HCT116 (cell line): ENCODE results near the gene CIB1. TPM values are rescaled to one million over a fixed set of nuclear protein-coding genes. Genes with fewer than 3 reads are reported as not detected.
"Not testable (repeated sequence)": the region's sequence is repeated elsewhere in the genome, so short reads cannot be mapped to it uniquely, and the experiment has no call there.

Source experiments
- ATAC-seq: fragments of 200-7000 bp; cut with Tn5 transposase; 2 replicates; pipeline ENCODE4 v1.9.1; 2020; ENCODE audit warnings: mild to moderate bottlenecking, moderate library complexity
- BruUV-seq: library from RNA; stranded (reverse); fragments of 400-500 nt; replicated peaks from 2 replicates; lab custom pipeline; 2021; lab: Mats Ljungman, UMichigan
- CTCF ChIA-PET: fragments of 300-600 bp; sonication (Branson Sonifier 250); formaldehyde crosslinking; loops from one replicate; lab custom pipeline; 2021; ENCODE audit warnings: antibody characterized with exemption; lab: Charles Lee
- POLR2A ChIA-PET: fragments of 300-600, 350-600 bp; sonication (Branson Sonifier 250); formaldehyde crosslinking; loops from one replicate; lab custom pipeline; 2021; ENCODE audit warnings: antibody characterized with exemption; lab: Charles Lee
- RAD21 ChIA-PET, 2 experiments: fragments of 300-600 bp; sonication (Branson Sonifier 250); formaldehyde crosslinking; loops; one replicate each; lab custom pipeline; 2023; ENCODE audit warnings: low total read pairs in 2 of 2; ENCODE audit not compliant: uncharacterized antibody in 2 of 2, unreplicated experiment in 2 of 2, low non-redundant PET in 1 of 2; lab: Charles Lee
- DNase-seq: peaks from one replicate; pipeline ENCODE4 v3.0.0-alpha.2; 2010; ENCODE audit warnings: low read depth, low spot score
- H2AFZ ChIP-seq: fragments of 200-600 bp; shearing (Covaris generic), sonication (generic); 2 replicates; pipeline ENCODE4 v1.6.1; 2017; ENCODE audit warnings: low read depth, mixed run types, mixed read lengths, antibody characterized with exemption, low read length; ENCODE audit not compliant: poor library complexity, severe bottlenecking
- H3K27ac ChIP-seq: 2 replicates; pipeline ENCODE4 v1.5.1; 2012; ENCODE audit warnings: low read depth, low read length
- H3K27me3 ChIP-seq: fragments of 200-600 bp; sonication (generic); 2 replicates; pipeline ENCODE4 v1.6.1; 2016; ENCODE audit warnings: mixed run types, low read length, mixed read lengths; ENCODE audit not compliant: insufficient read depth
- H3K36me3 ChIP-seq, 2 experiments: fragments of 200-500 bp in 1 of 2; fragments of 200-600 bp in 1 of 2; sonication (Bioruptor generic) in 1 of 2; sonication (generic) in 1 of 2; 2 replicates each; pipeline versions ENCODE4 v1.5.1 to v1.6.1; 2014 to 2016; ENCODE audit warnings: low read length in 2 of 2, inconsistent platforms in 1 of 2, mixed read lengths in 1 of 2, mixed run types in 1 of 2; ENCODE audit not compliant: insufficient read depth in 2 of 2, control insufficient read depth in 1 of 2
- H3K4me1 ChIP-seq, 2 experiments: fragments of 200-600 bp in 1 of 2; sonication (generic) in 1 of 2; 2 replicates each; pipeline versions ENCODE4 v1.5.1 to v1.6.1; 2012 to 2017; ENCODE audit warnings: low read length in 2 of 2, inconsistent platforms in 1 of 2, mild to moderate bottlenecking in 1 of 2, mixed read lengths in 1 of 2, mixed run types in 1 of 2, moderate library complexity in 1 of 2; ENCODE audit not compliant: insufficient read depth in 2 of 2, control insufficient read depth in 1 of 2
- H3K4me2 ChIP-seq: fragments of 200-600 bp; sonication (generic); 2 replicates; pipeline ENCODE4 v1.6.1; 2017; ENCODE audit warnings: mixed run types, low read length, mixed read lengths
- H3K4me3 ChIP-seq, 2 experiments: fragments of 200-600 bp in 1 of 2; sonication (generic) in 1 of 2; replicated peaks in 1 of 2; 2 replicates each; pipeline ENCODE4 v1.5.1; 2011 to 2016; ENCODE audit warnings: low read length in 2 of 2, control low read depth in 1 of 2, low read depth in 1 of 2, mild to moderate bottlenecking in 1 of 2, mixed read lengths in 1 of 2, mixed run types in 1 of 2
- H3K79me2 ChIP-seq: fragments of 200-600 bp; sonication (generic); 2 replicates; pipeline ENCODE4 v1.6.1; 2017; ENCODE audit warnings: mild to moderate bottlenecking, mixed run types, low read length, moderate library complexity, mixed read lengths; ENCODE audit not compliant: insufficient read depth
- H3K9ac ChIP-seq: fragments of 200-600 bp; sonication (generic); 2 replicates; pipeline ENCODE4 v1.6.1; 2016; ENCODE audit warnings: low read length, mixed read lengths
- H3K9me2 ChIP-seq: fragments of 200-600 bp; sonication (generic), shearing (Covaris generic); 2 replicates; pipeline ENCODE4 v1.6.1; 2017; ENCODE audit warnings: mixed run types, mild to moderate bottlenecking, moderate library complexity; ENCODE audit not compliant: insufficient read depth
- H3K9me3 ChIP-seq, 2 experiments: fragments of 200-500 bp in 1 of 2; fragments of 200-600 bp in 1 of 2; sonication (Bioruptor generic) in 1 of 2; sonication (generic) in 1 of 2; 2 replicates each; pipeline ENCODE4 v1.6.1; 2014 to 2017; ENCODE audit warnings: low read length in 2 of 2, mixed read lengths in 2 of 2, inconsistent platforms in 1 of 2, low read depth in 1 of 2, mild to moderate bottlenecking in 1 of 2, mixed run types in 1 of 2, moderate library complexity in 1 of 2; ENCODE audit not compliant: control insufficient read depth in 1 of 2, insufficient read depth in 1 of 2
- H4K20me1 ChIP-seq: fragments of 200-600 bp; sonication (generic), shearing (Covaris generic); 2 replicates; pipeline ENCODE4 v1.6.1; 2017; ENCODE audit warnings: mixed run types, mild to moderate bottlenecking, moderate library complexity; ENCODE audit not compliant: insufficient read depth
- RAD21 ChIP-seq: IDR thresholded peaks from 2 replicates; pipeline ENCODE4 v1.6.1; 2012; ENCODE audit warnings: low read depth, mild to moderate bottlenecking
- intact Hi-C: fragments of 100-400 bp; cut with micrococcal nuclease; formaldehyde crosslinking; loops from 2 replicates; pipeline ENCODE4 v1.10.0; 2022
- total RNA-seq: library from RNA; stranded (reverse); gene quantifications from one replicate; pipeline ENCODE4 v1.2.1, GENCODE V29; 2021; ENCODE audit not compliant: unreplicated experiment

CIB1 gene
- total RNA-seq, 1 experiment from 2014 or later = 92.7 TPM

DNA sequence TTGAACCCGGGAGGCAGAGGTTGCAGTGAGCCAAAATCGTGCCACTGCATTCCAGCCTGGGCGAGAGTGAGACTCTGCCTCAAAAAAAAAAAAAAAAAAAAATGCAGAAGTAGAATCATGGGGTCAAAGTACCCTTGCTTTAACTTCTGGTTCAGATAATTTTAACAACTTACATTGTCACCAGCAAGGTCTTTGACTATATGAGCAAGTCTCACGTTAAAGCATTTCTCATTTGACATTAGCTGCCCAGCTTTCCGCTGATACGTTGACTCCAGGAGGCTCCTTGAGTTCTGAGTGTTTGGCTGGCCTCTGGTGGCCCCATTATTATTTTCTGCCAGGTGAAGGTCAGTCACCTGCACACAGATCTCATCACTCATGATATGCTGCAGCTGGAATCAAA lies 47.9 kb upstream of the CIB1 start:
- H3K4me3 ChIP-seq, POLR2A ChIA-PET, H3K9me3 ChIP-seq, RAD21 ChIA-PET, ATAC-seq, BruUV-seq, H4K20me1 ChIP-seq, H3K9me2 ChIP-seq, H3K79me2 ChIP-seq, H3K4me2 ChIP-seq, intact Hi-C loops, H3K27me3 ChIP-seq, DNase-seq, CTCF ChIA-PET, H3K27ac ChIP-seq, H2AFZ ChIP-seq, H3K9ac ChIP-seq, H3K4me1 ChIP-seq, H3K36me3 ChIP-seq: not testable (repeated sequence)
- TF ChIP-seq RAD21 = peak; percentile 25; the same call in 1 of the 2 replicates

DNA sequence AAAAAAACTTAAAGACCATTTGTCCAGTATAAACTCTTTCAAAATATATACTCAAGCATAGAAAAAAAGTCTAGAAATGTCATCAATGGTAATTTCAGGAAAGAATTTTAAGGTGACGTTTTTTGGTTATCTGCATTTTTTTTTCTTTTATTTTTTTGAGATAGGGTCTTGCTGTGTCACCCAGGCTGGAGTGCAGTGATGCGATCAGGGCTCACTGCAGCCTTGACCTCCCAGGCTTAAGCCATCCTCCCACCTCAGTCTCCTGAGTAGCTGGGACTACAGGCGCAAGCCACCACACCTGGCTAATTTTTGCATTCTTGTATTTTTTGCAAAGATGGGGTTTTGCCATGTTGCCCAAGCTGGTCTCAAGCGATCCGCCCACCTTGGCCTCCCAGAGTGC lies 47.0 kb upstream of the CIB1 start:
- H3K27me3 ChIP-seq, H3K4me3 ChIP-seq, H3K9me3 ChIP-seq, intact Hi-C loops, H3K27ac ChIP-seq, H4K20me1 ChIP-seq, H3K4me2 ChIP-seq, H2AFZ ChIP-seq, BruUV-seq, ATAC-seq, H3K9ac ChIP-seq, H3K9me2 ChIP-seq, H3K79me2 ChIP-seq, H3K4me1 ChIP-seq, DNase-seq, H3K36me3 ChIP-seq: not testable (repeated sequence)
- ChIA-PET POLR2A (interaction anchor here (1.4 kb wide), 1 partner anchor 11 kb away, joined by 5 read pairs; no protein-coding TSS in a partner anchor), RAD21 (interaction anchor here in 1 of 2 experiments (0.6 kb wide), 1 partner anchor 203 kb away, joined by 4 read pairs; no protein-coding TSS in a partner anchor), CTCF (interaction anchor here (1.2 to 1.6 kb wide), 4 partner anchors 12 to 137 kb away, joined by 3 to 5 read pairs (median 3); no protein-coding TSS in a partner anchor)

DNA sequence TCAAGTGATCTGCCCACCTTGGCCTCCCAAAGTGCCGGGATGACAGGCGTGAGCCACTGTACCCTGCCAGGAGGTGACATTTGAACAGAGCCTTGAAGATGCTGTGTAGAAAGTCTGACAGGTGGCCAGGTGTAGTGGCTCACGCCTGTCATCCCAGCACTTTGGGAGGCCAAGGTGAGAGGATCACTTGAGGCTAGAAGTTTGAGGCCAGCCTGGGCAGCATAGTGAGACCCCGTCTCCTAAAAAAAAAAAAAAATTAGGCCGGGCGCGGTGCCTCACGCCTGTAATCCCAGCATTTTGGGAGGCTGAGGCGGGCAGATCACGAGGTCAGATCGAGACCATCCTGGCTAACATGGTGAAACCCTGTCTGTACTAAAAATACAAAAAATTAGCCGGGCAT lies 44.7 kb upstream of the CIB1 start:
- H3K27me3 ChIP-seq, H3K4me3 ChIP-seq, H3K9me2 ChIP-seq, H3K4me2 ChIP-seq, H3K9ac ChIP-seq, H3K36me3 ChIP-seq, CTCF ChIA-PET, ATAC-seq, DNase-seq, H2AFZ ChIP-seq, BruUV-seq, intact Hi-C loops, POLR2A ChIA-PET, H4K20me1 ChIP-seq, H3K4me1 ChIP-seq, H3K27ac ChIP-seq, H3K79me2 ChIP-seq, H3K9me3 ChIP-seq: not testable (repeated sequence)
- RAD21 ChIA-PET = interaction anchor here in 1 of 2 experiments (0.6 kb wide), 1 partner anchor 25 kb away, joined by 3 read pairs; no protein-coding TSS in a partner anchor
